Measurements from ENCODE around the gene GALNT17.
"Not testable (repeated sequence)": the region's sequence is repeated elsewhere in the genome, so short reads cannot be mapped to it uniquely, and the experiment has no call there.

The GALNT17 gene

DNA sequence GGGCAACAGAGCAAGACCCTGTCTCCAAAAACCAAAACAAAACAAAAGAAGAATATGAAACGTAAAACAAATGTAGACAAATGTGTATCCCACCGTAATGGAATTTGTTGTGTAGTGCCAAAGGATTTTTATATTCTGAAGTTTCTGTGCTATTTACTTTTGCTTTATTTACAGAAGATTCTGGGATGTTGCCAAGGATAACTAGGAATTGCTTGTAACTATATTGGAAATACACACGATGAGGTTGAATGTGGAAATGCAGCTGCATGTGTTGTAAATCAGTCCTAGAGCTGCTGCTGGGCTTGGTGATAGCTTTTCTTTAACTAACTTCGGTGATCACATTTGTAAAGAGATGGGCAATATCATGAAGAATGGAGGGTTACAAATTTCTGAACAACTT lies 39.5 kb downstream of the GALNT17 start:
- no peak for DNase-seq

- no peak for DNase-seq
Measured at GRCh38 chr7:71173955-71174354, 42.0 kb downstream of the GALNT17 start.

GRCh38 chr7:71182438-71182935 lies 50.5 kb downstream of the GALNT17 start:
- no peak for DNase-seq

- DNase-seq = no peak
Measured at GRCh38 chr7:71184136-71184535, 52.2 kb downstream of the GALNT17 start.

- no peak for DNase-seq
Measured at GRCh38 chr7:71184609-71185008, 52.7 kb downstream of the GALNT17 start.

- DNase-seq = no peak
Measured at GRCh38 chr7:71186535-71187057, 54.7 kb downstream of the GALNT17 start.

- no peak for DNase-seq
Measured at GRCh38 chr7:71191771-71192170, 59.8 kb downstream of the GALNT17 start.

DNA sequence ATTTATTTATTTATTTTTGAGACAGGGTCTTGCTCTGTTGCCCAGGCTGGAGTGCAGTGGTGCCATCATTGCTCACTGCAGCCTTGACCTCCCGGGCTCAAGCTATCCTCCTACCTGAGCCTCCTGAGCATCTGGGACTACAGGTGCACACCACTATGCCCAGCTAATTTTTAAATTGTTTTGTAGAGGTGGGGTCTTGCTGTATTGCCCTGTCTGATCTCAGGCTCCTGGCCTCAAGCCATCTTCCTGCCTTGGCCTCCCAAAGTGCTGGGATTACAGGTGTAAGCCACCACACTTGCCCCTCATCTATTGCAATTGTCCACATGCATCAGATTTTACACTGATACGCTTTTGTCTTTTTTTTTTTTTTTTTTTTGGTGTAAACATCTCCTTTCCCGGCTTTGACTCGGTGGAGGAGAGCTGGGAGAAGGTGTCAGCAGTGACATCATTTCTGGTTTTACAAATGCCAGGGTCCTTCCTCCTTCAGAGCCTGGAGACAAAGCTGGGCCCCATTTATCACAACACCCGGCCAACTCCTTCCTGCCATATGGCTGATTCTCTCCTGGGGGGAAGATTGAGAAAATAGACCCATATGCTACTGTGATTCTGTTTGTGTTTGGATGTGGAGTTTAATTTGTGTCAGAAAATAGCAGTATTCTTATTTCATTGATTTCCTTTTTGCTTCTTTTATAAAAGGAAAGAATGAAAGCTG lies 61.3 kb downstream of the GALNT17 start:
- no peak for DNase-seq

DNA sequence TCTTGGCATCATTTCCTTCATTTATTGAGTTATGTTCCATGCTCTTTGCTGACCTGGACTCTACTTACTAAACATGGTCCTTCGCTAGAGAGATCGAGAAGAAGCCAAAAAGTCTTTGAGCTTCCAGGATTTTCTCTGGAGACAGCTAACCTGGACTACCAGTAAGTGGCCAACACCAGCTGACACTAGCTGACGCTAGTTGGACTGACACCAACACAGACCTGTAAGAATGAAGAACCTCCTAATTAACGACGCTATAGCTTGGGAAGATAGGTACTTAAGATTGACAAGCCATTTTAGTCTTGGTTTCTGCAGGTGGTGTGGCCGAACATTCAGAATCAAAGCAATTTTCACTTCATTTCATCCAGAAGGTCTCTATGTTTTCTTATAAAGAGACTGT lies 66.4 kb downstream of the GALNT17 start:
- DNase-seq = no peak

DNA sequence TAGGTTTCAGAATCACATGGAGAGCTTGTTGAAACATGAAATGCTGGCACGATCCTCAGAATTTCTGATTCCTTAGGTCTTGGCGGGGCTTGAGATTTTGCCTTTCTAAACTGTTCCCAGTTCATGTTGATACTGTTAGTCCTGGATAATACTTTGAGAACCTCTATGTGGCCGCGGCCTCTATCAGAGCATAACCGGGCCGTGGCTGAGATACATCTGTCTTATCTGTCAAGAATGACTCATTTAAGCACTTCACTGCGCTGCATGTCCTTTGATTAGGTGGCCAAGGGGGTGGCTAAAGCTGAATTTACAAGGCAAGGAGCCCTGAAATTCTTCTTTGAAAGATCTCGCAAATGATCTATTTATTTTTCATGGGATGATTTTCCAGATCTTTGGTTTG lies 66.9 kb downstream of the GALNT17 start:
- DNase-seq = no peak

GRCh38 chr7:71206184-71206583 lies 74.2 kb downstream of the GALNT17 start:
- no peak for DNase-seq

DNA sequence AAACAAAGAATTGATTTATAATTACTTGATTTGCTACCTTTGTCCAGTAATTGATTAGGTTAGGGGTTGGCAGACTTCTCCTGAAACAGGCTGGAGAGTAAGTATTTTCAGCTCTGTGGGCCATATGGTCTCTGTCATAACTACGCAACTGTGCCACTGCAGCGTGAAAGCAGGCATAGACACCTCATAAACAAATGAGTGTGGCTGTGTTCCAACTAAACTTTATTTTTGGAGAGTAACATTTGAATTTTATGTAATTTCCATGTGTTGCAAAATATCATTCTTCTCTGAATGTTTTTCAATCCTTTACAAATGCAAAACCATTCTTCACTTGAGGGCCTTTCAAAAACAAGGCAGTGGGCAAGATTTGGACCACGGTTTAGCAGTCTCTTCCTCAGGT lies 76.9 kb downstream of the GALNT17 start:
- DNase-seq = no peak

GRCh38 chr7:71209484-71209883 lies 77.5 kb downstream of the GALNT17 start:
- DNase-seq = not testable (repeated sequence)

DNA sequence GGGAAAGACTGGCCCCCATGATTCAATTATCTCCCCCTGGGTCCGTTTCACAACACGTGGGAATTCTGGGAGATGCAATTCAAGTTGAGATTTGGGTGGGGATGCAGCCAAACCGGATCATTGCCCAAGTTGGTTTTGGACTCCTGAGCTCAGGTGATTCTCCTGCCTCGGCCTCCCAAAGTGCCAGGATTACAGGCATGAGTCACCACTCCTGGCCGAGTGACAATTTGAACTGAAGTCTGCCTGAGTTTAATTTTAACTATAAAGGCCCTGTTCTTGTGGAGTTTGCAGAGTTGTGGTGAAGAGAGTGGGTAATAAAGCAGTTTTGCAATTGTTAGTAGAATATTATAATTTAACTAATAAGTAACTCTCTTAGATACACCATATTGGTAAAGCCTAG lies 78.3 kb downstream of the GALNT17 start:
- no peak for DNase-seq

GRCh38 chr7:71212433-71212832 lies 80.5 kb downstream of the GALNT17 start:
- not testable (repeated sequence) for DNase-seq

GRCh38 chr7:71216211-71216610 lies 84.3 kb downstream of the GALNT17 start:
- no peak for DNase-seq

DNA sequence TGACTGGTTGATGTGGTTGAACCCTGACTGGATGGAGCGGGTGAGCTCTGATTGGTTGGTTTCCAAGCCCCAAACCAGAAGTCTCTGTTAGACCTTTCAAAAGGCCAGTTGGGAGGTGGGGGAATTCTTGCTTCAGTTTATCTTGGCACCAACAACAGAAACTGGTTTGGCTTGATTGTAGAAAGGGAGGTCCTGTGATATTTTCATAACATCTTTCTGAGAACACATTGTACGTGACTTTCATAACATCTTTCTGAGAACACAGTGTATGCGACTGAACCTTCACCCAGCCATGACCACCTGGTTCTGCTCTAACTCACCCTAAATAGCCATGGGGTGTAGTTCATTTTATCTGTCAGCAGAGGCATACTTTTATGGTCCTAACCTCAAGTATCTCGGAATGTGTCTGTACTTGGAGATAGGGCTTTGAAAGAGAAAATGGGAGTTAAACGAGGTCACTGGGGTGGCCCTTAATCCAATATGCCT lies 88.3 kb downstream of the GALNT17 start:
- DNase-seq = no peak

GRCh38 chr7:71221049-71221448 lies 89.1 kb downstream of the GALNT17 start:
- DNase-seq = no peak

DNA sequence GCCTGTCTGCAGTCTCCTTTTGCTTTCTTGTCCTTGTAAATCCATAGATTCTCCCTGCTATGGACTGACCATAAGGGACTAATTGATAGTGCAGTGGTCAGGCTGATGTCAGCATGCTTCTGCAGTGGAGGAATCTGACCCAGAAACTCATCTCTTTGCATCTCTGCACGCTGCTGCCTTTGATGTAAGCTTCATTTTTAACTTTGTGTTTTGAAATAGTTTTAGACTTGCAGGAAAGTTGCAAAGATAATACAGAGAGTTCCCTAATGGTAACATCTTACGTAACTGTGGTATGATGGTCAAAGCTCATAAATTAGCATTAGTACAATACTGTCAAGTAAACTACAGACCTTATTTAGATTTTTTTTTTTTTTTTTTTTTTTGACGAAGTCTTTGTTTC lies 89.6 kb downstream of the GALNT17 start:
- no peak for DNase-seq

GRCh38 chr7:71227126-71227525 lies 95.2 kb downstream of the GALNT17 start:
- no peak for DNase-seq

DNA sequence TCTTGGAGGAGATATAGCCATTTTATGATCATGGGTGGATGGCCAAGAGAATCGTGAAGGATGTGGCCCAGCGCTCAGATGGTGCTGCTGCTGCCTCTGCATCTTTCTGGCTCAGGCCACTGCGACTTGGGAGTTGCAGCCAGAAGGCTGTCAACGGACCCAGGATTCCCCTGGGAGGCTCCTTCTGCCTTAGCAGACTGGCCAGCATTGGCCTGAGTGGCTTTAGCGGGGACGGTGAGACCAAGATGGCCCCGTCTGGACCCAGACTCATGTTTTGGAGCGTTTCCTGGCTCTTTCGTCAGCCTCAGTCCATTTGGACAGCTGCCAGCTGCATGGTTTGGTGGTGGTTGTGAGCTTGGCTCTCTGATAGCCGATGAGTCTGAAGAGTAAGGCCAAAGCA lies 97.2 kb downstream of the GALNT17 start:
- no peak for DNase-seq

- DNase-seq = no peak
Measured at GRCh38 chr7:71229699-71230098, 97.8 kb downstream of the GALNT17 start.

DNA sequence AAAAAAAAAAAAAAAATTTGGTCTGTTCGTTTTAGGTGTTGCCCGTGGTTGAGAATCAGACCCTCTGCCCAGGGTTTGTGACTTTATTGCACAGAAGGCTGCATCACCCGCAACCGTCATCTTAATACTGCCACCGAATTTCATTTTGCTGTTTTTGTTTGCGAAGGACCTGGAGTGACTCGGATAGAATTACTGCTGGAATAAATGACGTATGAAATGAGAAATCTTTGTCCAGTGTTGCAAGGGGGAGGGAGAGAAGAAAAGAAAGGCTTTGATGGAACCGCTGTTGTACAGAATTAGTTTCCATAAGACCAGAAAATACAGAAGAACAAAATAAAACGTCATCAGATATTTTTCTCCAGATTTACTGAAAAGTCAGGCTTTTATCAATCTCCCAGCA lies 103.3 kb downstream of the GALNT17 start:
- no peak for DNase-seq

GRCh38 chr7:71236230-71237105 lies 104.5 kb downstream of the GALNT17 start:
- no peak for DNase-seq

Data from activated gamma-delta T cell (primary cell).